ENCODE measurements around the gene USP24. TPM values are rescaled to one million over a fixed set of nuclear protein-coding genes. Genes with fewer than 3 reads are reported as not detected.

Gene USP24
- total RNA-seq, 1 donor, result 43.1 TPM

- no peak overlapping the region for H2AFZ ChIP-seq (ENCODE audit: low read length)
- no peak overlapping the region for H3K4me3 ChIP-seq (ENCODE audit: insufficient read depth, low read length)
- no peak overlapping the region for H3K4me2 ChIP-seq (ENCODE audit: insufficient read depth, low read length)
- DNase-seq (ENCODE audit: insufficient read length, low spot score, missing footprints), result no peak
- H3K36me3 ChIP-seq (ENCODE audit: insufficient read depth, low read length), result no peaks in the 10 kb centered on the region
- H3K27me3 ChIP-seq (ENCODE audit: insufficient read depth, low read length), result no peaks in the 10 kb centered on the region
- no peaks in the 10 kb centered on the region for H3K9me3 ChIP-seq (ENCODE audit: low read depth, low read length)
- no peak for TF ChIP-seq CTCF (IDR thresholded peaks at IDR 0.05; ENCODE audit: extremely low read depth, low read depth, low read length)
- peaks cover under 1% of the 10 kb centered on the region for H3K4me1 ChIP-seq (ENCODE audit: insufficient read depth, low read length)
- H4K20me1 ChIP-seq (ENCODE audit: insufficient read depth, low read length), result peaks cover 16% of the 10 kb centered on the region
- H3K79me2 ChIP-seq (ENCODE audit: insufficient read depth, low read length), result peaks cover 93% of the 10 kb centered on the region
- H3K27ac ChIP-seq (ENCODE audit: low read depth, low read length), result no peak overlapping the region
Observed at GRCh38 chr1:55185832-55186231, 29.3 kb downstream of the USP24 start.

- no peak for TF ChIP-seq CTCF (IDR thresholded peaks at IDR 0.05; ENCODE audit: extremely low read depth, low read depth, low read length)
- no peak overlapping the region for H3K4me3 ChIP-seq (ENCODE audit: insufficient read depth, low read length)
- H3K9me3 ChIP-seq (ENCODE audit: low read depth, low read length), result no peaks in the 10 kb centered on the region
- peaks cover 95% of the 10 kb centered on the region for H3K79me2 ChIP-seq (ENCODE audit: insufficient read depth, low read length)
- DNase-seq (ENCODE audit: insufficient read length, low spot score, missing footprints), result no peak
- H3K27me3 ChIP-seq (ENCODE audit: insufficient read depth, low read length), result no peaks in the 10 kb centered on the region
- peaks cover 23% of the 10 kb centered on the region for H4K20me1 ChIP-seq (ENCODE audit: insufficient read depth, low read length)
- no peaks in the 10 kb centered on the region for H3K4me1 ChIP-seq (ENCODE audit: insufficient read depth, low read length)
- no peak overlapping the region for H2AFZ ChIP-seq (ENCODE audit: low read length)
- H3K27ac ChIP-seq (ENCODE audit: low read depth, low read length), result no peak overlapping the region
- no peak overlapping the region for H3K4me2 ChIP-seq (ENCODE audit: insufficient read depth, low read length)
- no peaks in the 10 kb centered on the region for H3K36me3 ChIP-seq (ENCODE audit: insufficient read depth, low read length)
Observed at GRCh38 chr1:55184859-55185258, 30.3 kb downstream of the USP24 start.

- H3K9me3 ChIP-seq (ENCODE audit: low read depth, low read length), result no peaks in the 10 kb centered on the region
Observed at GRCh38 chr1:55181666-55182065, 33.5 kb downstream of the USP24 start.

GRCh38 chr1:55180075-55180670 lies 35.0 kb downstream of the USP24 start:
- Histone ChIP-seq H3K4me2 (ENCODE audit: insufficient read depth, low read length) (no peak overlapping the region), H3K9me3 (ENCODE audit: low read depth, low read length) (no peaks in the 10 kb centered on the region), H3K4me3 (ENCODE audit: insufficient read depth, low read length) (no peak overlapping the region), H3K79me2 (ENCODE audit: insufficient read depth, low read length) (peaks cover 81% of the 10 kb centered on the region), H4K20me1 (ENCODE audit: insufficient read depth, low read length) (peaks cover 31% of the 10 kb centered on the region), H3K27me3 (ENCODE audit: insufficient read depth, low read length) (no peaks in the 10 kb centered on the region), H2AFZ (ENCODE audit: low read length) (no peak overlapping the region), H3K27ac (ENCODE audit: low read depth, low read length) (no peak overlapping the region), H3K36me3 (ENCODE audit: insufficient read depth, low read length) (peaks cover 12% of the 10 kb centered on the region), H3K4me1 (ENCODE audit: insufficient read depth, low read length) (no peaks in the 10 kb centered on the region)
- no peak for DNase-seq (ENCODE audit: insufficient read length, low spot score, missing footprints)
- TF ChIP-seq CTCF (IDR thresholded peaks at IDR 0.05; ENCODE audit: extremely low read depth, low read depth, low read length), result no peak

More at GRCh38 chr1:55181666-55182065, 33.5 kb downstream of the USP24 start:
- H3K4me2 ChIP-seq (ENCODE audit: insufficient read depth, low read length), result no peak overlapping the region
- DNase-seq (ENCODE audit: insufficient read length, low spot score, missing footprints), result no peak
- H3K79me2 ChIP-seq (ENCODE audit: insufficient read depth, low read length), result peaks cover 90% of the 10 kb centered on the region
- no peaks in the 10 kb centered on the region for H3K27me3 ChIP-seq (ENCODE audit: insufficient read depth, low read length)
- H3K4me3 ChIP-seq (ENCODE audit: insufficient read depth, low read length), result no peak overlapping the region
- H3K4me1 ChIP-seq (ENCODE audit: insufficient read depth, low read length), result no peaks in the 10 kb centered on the region
- peaks cover 6% of the 10 kb centered on the region for H3K36me3 ChIP-seq (ENCODE audit: insufficient read depth, low read length)
- peaks cover 31% of the 10 kb centered on the region for H4K20me1 ChIP-seq (ENCODE audit: insufficient read depth, low read length)
- no peak overlapping the region for H2AFZ ChIP-seq (ENCODE audit: low read length)
- TF ChIP-seq CTCF (IDR thresholded peaks at IDR 0.05; ENCODE audit: extremely low read depth, low read depth, low read length), result no peak
- H3K27ac ChIP-seq (ENCODE audit: low read depth, low read length), result no peak overlapping the region

Measured in osteoblast (primary cell).